Bone marrow (tissue), 2 donors: ENCODE results near the gene CROT.
A peak's percentile ranks its signal among the peaks of the same experiment; 100 is the strongest.
"Not testable (repeated sequence)": the region's sequence is repeated elsewhere in the genome, so short reads cannot be mapped to it uniquely, and the experiment has no call there.

Experiments used
- DNase-seq, 2 donors: peaks; one replicate each; lab custom pipeline; 2025; lab: John Stamatoyannopoulos, UW

Gene CROT

GRCh38 chr7:87345166-87345927 is at the start of gene CROT:
Gene CROT (plus strand): TSS chr7:87345664. CDS start chr7:87349069, 3,405 bp downstream.
- DNase-seq, result peak; percentile 74 to 83

- no peak for DNase-seq
These were observed 44.7 kb upstream of the CROT start for GRCh38 chr7:87300756-87301155.

GRCh38 chr7:87310790-87311419 is 34.6 kb upstream of the CROT start:
- no peak for DNase-seq

GRCh38 chr7:87312215-87312865 is 33.1 kb upstream of the CROT start:
- DNase-seq, result peak in 1 of 2 donors; percentile 71

GRCh38 chr7:87316097-87316700 is 29.3 kb upstream of the CROT start:
- DNase-seq, result no peak

GRCh38 chr7:87316846-87317552 is 28.5 kb upstream of the CROT start:
- no peak for DNase-seq

GRCh38 chr7:87317691-87318245 is 27.7 kb upstream of the CROT start:
- no peak for DNase-seq

GRCh38 chr7:87318741-87319140 is 26.7 kb upstream of the CROT start:
- DNase-seq, result no peak

GRCh38 chr7:87319154-87319581 is 26.3 kb upstream of the CROT start:
- DNase-seq, result not testable (repeated sequence)

GRCh38 chr7:87322912-87323311 is 22.6 kb upstream of the CROT start:
- no peak for DNase-seq

GRCh38 chr7:87325576-87326370 is 19.7 kb upstream of the CROT start:
- no peak for DNase-seq

- no peak for DNase-seq
These were observed 17.2 kb upstream of the CROT start for GRCh38 chr7:87328281-87328680.

- no peak for DNase-seq
These were observed 15.1 kb upstream of the CROT start for GRCh38 chr7:87330316-87330715.

GRCh38 chr7:87330942-87331341 is 14.5 kb upstream of the CROT start:
- DNase-seq, result no peak

GRCh38 chr7:87331687-87332252 is 13.7 kb upstream of the CROT start:
- no peak for DNase-seq

- no peak for DNase-seq
These were observed 13.1 kb upstream of the CROT start for GRCh38 chr7:87332321-87332720.

- DNase-seq, result no peak
These were observed 9.3 kb upstream of the CROT start for GRCh38 chr7:87336136-87336535.

GRCh38 chr7:87337331-87337730 is 8.1 kb upstream of the CROT start:
- DNase-seq, result no peak

GRCh38 chr7:87339373-87339897 is 6.0 kb upstream of the CROT start:
- no peak for DNase-seq

GRCh38 chr7:87341441-87341840 is 4.0 kb upstream of the CROT start:
- DNase-seq, result no peak
